ENCODE measurements around the gene DYNLT1.
"Not testable (repeated sequence)": the region's sequence is repeated elsewhere in the genome, so short reads cannot be mapped to it uniquely, and the experiment has no call there.

The DYNLT1 gene

DNA sequence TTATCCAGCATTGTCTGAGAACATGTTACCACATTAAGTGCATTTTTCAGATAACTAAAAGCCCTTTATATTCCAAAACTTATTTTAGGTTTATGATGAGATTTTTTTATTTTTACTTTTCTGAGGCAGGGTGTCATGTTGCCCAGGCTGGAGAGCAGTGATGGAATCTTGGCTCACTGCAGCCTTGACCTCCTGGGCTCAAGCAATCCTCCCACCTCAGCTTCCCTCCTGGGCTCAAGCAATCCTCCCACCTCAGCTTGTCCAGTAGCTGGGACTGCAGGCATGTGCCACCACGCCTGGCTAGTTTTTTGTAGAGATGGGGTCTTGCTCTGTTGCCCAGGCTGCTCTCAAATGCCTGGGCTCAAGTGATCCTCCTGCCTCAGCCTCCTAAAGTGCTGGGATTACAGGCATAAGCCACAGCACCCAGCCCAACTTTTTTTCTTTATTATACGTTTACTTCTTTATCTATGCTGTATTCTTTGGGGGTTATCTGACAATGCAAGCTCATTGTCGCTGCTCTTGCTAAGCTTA is 6.2 kb downstream of the DYNLT1 start:
- no peak for DNase-seq

DNA sequence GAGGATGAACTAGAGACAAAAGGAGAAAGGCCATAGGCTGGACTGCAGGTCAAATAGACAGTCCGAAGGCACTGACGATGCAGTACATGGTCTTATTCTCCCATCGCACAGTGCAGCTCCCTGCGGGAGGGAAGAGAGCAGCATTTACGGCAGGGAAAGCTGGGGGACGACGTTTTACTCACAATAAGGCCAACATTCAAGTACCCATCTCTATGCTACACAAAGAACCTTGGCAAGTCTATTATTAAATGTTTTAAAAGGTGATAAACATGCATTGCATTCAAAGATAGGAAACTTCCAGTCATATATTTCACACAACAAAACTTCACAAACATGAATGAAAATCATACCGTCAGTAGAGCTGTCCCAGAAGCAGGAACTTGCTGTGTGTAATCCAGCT is 7.8 kb downstream of the DYNLT1 start:
- no peak for DNase-seq

DNA sequence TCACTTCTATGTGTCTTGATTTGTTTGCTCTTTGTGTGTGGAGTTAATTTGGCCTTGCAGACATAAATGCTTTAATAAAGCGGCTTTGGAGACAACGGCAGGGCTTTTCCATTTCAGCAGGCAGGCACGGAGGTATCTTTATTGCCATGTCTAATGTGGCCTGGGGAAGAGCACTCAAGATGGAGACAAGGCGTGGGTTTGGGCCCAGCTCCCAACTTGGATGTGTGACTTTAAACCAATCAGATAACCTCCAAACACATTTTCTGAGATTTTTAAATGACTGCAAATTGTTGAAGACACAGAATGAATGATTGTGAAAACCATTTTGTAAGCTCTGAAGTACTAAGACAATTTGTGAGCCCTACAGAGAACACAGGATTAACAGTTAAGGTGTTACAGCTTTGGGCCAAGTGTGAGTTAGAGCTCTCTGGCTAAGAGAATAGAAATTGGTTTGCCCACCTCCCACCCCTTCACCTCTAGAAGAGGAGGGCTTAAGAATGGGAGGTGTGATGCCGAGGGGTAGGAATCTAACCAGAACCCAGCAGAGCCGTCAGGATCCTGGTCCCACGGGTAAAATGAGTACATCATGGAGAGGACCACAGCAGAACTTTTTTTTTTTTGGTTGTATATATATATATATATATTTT is 9.0 kb downstream of the DYNLT1 start:
- DNase-seq, result no peak

DNA sequence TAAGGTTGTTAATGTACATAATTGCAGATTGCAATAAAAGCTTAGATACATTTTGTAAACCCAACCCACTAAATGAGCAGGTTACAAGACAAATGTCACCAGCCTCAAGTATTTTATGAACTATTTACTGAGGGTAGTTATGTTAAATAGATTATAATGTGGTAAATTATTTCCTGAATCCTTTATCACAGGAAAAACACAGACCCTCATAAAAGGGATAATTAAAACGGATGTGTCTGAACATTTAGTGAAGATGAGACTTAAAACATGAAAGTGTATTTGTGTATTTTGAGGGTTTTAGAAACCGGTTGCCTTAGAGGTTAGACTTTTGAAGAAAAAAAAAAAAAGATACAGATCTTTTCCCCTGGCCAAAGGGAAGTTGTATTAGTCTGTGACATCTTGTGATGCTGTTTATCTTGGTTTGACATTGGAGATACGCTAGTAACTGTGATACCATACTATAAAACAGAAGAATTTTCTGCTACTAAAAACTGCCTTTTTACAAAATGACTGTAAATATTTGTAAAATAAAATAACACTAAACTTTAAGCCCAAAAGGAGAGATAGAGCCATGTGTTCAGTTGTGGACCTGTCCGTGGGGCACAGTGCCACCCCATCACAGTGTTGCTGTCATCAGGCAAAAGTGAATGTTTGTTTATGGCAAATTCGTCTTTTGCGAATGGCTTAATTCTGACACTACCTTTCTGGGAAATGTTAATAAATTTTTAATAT is 9.7 kb downstream of the DYNLT1 start:
- DNase-seq, result peak; percentile 34

DNA sequence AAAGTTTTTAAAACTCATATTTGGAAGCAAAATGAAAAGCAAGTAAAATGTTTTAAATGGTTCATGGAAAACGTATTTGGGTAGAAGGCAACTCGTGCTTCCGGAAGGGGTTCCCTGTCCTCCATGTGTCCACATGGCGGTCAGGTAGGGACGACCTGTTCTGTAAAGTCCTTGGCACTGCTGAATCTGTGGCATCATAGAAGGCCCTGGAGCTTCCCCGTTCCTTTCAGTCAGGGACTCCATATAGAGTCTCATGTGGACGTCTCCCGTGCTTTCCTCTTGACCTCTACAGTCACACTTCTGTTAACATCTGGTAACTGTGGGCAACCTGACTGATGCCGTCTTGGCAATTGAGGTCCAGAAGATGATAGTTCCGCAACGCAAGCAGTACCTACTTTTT is 11.4 kb downstream of the DYNLT1 start:
- no peak for DNase-seq

DNA sequence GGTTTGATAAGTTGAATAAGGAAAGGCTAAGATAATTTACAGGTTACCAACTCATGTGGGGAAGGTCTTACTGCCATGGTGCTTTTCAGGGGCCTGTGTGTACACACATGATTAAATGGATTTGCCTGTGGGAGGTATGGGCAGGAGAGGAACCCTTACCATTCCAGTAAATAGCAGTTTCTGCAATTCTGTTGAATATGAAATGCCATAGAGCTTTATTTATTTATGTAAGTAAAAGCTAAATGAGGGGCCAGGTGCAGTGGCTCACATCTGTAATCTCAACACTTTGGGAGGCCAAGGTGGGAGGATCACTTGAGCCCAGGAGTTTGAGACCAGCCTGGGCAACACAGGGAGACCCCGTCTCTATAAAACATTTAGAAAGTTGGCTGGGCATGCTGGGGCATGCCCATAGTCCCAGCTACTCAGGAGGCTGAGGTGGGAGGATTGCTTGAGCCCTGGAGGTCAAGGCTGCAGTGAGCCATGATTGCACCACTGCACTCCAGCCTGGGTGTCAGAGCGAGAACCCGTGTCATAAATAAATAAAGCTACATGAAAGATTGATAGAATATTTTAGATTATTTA is 11.9 kb downstream of the DYNLT1 start:
- DNase-seq, result not testable (repeated sequence)

DNA sequence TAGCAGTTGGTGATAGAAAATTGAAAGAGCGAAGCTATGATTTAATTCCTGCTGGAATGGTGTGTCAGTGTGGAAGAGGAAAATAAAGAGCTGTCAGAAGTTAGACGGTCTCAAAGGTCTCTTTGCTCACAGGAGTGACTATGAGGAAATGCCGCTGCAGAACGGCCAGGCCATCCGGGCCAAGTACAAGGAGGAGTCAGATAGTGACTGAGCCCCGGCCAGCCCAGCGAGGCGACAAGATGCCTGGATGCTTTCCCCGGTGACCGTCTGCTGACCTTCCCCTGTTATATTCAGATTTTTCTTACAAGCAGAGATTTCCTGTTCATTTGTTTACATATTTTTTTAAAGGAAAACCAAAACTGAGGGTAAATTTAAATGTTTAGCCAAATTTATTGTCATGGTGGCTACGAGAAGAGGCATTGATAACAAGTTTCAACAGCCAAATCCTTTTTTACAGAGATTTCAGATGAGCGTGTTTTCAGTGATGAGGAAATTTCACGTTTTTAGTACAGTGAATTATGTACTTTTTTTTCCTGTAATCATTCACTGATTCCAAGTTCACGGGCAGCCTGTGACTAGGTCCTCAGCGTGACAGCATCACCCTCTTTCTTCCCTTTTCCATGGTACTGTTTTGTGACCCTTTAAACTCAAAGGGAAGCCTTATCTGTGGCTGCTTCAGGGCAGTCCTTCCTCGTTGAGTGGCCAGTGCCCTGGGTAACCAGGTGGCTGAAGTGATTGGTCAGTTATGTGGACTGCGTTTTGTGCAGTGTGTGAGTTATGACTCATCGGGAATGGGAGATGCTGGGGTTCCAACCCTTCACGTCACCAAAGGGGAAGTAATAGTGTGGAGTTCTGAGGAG is 12.6 kb downstream of the DYNLT1 start:
- DNase-seq, result no peak

DNA sequence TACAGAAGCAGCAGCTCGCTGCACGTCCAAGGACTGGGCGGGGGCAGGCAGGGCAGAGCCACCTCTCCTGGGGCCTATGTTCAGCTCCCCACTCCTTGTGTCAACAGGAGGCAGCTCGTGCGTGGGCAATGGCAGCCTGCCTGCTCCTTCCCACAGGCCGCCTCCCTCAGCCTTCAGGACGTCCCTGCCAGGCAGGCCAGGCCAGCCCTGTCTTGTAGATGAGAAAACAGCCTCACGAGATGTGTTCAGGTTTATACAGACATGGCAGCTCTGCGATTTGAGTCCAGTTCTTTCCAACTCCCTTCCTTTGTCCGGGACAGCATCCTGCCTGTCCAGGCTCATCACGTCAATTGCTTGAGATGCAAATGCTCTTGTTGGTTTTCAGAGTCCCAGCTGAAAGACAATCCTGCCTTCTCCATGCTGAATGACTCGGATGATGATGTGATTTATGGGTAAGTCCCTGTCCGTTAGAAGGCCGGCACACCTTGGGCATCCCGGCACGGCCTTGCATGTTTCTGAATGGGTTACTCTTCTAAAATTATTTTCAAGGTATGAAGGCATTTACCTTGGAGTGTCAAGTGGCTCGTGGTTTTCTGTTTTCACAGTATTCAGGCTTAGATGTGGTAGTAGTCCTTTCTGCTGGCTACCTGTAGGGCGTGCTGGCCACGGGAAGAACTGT is 13.5 kb downstream of the DYNLT1 start:
- DNase-seq, result no peak

DNA sequence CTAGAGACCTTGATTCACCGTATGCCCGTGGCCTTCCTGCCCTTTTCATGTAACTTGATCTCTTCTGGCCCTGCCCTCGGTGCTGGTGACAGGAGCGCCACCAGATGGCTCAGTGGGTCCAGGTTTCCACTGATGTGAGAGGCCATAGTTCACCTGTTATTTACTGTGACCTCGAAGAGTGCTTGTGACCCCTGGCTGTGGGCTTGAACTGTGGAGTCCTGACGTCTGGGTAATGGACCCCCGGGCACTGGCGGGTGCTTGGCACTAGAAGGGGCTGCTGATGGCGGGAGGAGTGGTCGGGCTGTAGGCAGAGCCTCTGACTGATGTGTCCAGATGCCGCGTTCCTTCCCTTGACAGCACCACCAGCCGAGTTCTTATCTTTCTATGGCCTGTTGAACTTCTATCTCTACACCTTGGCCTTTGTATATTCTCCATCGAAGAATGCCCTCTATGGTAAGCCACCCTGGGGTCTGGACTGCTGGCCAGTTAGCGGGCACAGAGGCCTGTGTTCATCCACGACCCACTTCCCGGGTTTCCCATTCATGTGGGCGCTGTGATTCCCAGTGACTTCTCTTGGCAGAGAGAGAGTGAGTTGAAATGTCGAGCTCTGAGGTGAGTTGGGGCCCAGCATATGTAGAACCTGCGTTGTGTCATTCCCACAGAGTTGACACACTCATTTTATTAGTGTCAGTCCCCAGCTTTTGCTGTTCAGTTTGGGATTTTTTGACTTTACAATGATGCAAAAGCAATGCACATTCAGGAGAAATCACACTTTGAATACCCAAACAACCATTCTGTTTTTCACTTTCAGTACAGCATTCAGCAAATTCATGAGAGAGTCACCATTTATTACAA is 14.9 kb downstream of the DYNLT1 start:
- no peak for DNase-seq

DNA sequence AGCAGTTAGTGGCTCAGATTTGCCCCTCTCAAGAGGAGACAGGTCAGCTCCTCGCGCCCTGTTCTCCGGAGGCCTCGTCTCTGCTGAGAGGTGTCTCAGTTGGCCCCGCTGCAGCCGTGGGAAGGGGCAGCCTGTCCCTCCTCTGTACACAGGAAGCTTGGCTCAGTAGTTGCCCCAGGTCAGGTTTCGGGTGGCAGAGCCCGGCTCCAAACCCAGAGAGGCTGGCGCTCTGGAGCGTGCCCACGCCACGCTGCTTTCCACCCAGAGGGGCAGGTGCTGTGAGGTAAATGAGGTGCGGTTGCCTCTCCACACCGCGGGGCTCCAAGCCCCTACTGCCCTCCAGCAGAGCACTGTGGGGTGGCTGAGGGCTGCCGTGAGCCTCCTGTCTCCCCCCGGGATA is 16.0 kb downstream of the DYNLT1 start:
- DNase-seq, result no peak

DNA sequence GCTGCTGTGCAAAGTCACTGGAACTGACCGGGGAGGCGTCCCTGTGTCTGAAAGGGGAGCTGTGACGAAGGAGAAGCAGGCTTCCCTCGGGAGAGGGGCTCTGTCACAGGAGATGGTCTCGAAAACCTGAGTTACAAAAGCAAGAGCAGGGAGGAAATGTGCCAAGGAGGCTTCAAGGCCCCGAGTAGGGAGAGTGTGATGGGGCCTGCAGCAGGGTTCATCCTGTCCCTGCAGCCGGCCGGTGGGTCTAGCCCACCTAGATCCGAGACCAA is 16.7 kb downstream of the DYNLT1 start:
- DNase-seq, result no peak

DNA sequence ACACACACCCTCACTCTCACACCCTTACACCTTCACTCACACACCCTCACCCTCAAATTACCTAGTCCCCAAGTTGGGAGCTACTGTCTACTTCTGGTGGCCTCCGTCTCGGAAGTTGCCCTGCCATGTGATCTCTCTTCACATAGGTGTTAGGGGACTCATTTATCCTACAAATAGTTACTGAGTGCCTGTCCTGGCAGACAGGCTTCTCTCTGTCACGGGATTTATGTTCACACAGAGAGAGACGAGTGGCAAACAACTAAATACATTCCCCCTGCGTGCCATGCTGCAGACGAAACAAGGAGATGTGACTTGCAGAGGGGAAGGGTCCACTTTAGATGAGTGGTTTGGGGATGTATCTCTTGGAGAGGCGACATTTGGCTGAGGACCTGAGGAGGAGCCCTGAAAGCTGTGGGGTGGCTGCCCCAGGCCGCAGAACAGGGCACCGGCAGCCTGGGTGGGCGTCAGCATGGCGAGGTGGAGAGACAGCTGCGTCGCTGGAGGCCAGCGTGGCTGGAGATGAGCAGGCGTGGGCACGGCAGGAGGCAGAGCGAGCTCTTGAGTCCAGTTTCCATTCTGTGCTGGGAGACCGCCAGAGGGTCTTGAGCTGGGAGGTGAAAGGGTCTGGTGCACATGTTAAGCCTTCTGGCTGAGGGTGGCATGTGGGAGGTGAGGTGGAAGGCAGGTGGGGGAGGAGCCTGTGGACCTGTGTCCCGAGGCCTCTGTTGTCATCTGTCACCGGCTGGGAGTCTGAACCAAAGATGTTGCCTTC is 17.2 kb downstream of the DYNLT1 start:
- DNase-seq, result no peak

DNA sequence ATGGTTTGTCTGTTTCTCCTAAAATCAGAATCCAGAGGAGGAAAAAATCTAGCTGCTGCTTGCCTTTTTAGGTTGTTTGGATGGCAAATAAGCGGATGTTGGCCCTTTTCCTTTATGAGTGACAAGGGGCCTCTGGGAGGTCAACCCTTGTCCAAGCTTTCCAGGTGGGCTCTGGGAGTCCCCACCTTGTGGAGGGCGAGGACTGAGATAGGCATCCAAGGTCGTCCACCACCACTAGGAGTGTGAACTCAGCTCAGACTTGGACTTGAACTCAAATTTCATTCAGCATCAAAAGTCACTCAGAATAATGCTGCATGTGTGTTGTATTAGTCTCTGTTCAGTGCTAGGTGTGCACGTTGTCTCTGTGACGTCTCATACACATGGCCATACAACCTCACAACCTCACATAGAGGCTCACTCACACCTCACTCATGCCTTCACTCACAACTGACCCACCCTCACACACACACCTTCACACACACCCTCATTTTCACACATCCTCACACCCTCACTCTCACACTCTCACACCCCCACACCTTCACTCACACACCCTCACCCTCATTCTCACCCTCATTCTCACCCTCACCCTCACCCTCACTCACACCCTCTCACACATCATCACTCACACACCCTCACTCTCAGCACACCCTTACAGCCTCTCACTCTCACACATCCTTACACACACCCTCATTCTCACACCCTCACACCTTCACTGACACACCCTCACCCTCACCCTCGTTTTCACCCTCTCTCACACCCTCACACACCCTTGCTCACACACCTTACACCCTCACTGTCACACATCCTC is 18.0 kb downstream of the DYNLT1 start:
- DNase-seq, result no peak

DNA sequence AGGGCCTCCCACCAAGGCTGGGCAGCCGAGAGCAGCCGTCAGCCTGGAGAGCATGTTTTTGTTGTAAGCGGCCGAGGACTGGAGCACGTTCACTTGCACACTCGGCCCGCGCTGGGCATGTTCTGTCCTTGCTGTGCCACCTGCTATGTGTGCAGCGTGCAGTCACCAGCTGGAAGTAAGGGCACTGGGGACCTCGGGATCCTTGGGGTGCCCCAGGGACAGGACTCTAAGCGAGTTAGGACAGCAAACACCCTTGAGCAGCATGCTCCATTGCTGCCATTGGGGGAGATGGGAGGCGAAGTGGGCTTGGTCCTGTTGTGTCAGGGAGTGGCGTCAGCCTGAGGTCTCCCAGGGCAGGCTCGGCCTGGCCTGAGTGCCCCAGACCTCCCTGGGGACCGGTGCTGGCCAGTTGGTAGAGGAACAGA is 18.6 kb downstream of the DYNLT1 start:
- no peak for DNase-seq

DNA sequence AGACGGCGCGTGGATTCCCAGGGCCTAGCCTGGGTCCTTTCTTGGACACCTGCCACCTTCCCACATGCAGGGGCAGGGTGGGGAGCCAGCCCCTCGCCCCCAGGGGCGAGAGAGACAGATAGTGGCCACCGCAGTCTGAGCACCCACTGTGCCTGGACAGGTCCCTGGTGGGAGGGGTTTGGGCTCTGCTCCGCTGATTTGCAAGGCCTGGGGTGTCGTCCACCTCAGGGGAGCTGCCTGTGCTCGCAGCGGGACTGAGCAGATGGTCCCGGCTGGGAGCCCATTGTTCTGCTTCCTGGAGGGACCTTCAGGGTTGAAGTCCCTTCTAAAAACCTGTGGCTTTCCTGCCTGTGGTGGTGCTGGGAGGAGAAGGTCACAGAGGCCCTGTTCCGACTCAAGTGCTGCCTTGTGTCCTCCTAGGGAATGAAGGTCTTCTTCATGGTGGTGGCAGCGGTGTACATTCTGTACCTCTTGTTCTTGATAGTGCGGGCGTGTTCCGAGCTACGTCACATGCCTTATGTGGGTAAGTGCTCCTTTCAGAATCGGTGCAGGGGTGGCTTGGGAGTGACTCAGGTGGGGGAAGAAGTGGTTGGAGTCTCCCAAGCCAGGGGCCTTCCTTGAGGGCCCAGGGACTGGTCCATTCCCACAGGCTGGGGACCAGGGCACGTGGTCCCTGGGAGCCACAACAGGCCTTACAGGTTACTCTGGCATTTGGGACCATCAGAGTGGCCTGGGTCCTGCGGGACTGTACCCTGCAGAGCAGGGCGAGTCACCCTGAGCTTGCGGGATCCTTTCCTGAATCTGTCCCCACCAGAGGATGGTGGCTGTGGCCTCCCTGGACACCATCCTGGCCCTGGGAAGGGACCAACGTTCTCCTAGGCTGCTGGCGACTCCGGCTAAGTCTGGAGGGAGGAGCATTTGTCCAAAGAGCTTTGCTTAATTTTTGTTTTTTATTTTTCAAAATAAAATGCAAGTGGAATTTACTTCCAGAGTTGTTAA is 19.6 kb downstream of the DYNLT1 start:
- no peak for DNase-seq

DNA sequence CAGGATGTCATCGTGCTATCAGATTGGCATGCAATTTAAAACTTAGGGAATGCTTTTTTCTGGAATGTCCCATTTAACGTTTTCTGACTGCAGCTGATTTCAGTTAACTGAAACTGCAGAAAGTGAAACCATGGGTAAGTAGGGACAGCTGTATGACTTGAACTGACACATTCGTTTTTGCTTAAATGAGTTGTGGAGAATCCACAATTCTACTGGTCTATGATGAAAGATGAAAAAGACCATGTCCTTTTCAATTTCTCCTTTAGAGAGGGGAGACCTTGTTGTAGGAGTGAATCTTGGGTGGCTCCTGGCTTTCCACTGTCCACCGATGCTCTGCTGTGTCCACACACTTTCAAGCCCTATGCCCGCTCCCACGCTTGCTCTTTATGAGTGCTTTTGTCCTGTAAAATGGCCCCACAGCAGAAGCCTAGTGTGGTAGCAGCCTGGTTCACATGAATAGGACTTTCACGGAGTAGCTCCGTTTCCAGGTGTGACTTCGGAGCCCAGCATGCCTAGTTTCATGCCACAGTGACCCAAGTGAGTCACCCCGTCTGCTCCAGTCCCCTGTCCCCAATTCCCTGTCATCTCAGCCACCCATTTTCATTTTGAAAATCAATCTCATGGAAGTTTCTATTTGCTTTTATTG is 21.9 kb downstream of the DYNLT1 start:
- DNase-seq, result no peak

DNA sequence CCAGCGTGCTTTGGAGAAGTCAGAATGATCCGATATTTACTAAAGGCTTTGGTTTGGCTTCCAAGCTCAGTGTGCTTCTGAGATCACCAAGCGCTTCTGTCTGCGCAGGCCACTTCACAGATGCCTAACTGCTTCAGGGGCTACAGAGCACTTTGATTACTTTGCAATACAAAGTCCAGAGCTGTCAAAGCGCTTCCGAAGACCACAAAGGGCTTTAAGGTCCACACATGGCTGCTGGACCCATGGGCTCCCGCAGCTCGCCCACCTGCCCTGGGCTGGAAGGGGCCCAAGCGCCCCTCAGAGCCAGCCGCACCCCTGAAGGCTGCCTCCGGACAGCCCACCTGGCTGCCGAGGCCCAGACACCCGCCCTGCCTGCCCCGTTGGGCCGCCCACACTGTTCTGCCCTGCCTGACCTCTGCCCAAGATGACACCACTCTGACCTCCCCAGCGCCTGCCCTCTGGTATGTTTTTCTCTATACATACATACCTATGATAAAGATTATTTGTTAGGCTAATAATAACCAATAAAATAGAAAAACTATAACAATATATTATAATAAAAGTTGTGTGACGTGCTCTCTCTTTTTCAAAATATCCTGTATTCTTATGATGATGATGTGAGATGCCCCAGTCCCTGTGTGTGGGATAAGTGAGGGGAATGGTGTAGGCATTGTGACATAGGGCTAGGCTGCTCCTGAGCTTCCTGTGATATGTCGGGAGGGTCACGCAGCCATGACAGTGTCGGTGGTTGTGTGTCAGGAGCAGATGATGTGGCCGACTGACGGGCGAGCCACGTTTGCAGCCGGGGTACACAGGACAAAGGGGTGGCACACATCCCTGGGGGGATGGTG is 22.6 kb downstream of the DYNLT1 start:
- no peak for DNase-seq
